Measurements from ENCODE around the gene HSP90AA1.

The HSP90AA1 gene

DNA sequence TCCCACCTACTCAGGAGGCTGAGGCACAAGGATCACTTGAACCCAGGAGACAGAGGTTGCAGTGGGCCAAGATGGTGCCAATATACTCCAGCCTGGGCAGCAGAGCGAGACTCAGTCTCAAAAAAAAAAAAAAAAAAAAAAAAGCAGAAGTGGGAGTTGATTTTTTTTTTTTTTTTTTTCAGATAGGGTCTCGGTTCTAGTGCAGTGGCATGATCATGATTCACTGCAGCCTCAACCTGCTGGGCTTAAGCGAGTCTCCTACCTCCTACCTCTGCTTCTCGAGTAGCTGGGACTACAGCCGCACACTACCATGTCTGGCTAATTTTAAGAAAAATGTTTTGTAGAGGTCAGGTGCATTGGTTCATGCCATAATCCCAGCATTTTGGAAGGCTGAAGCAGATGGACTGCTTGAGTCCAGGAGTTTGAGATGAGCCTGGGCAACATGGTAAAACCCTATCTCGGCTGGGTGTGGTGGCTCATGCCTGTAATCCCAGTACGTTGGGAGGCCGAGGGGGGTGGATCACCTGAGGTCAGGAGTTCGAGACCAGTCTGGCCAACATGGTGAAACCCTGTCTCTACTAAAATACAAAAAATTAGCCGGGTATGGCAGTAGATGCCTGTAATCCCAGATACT, 16.3 kb upstream of the HSP90AA1 start:
- Mint-ChIP-seq H3K27ac (no peak overlapping the region), H3K9me3 (ENCODE audit: low read depth) (no peaks in the 10 kb centered on the region), H3K36me3 (no peaks in the 10 kb centered on the region), H3K4me3 (no peak overlapping the region), H3K27me3 (no peaks in the 10 kb centered on the region), H3K4me1 (ENCODE audit: low read depth) (no peaks in the 10 kb centered on the region)

DNA sequence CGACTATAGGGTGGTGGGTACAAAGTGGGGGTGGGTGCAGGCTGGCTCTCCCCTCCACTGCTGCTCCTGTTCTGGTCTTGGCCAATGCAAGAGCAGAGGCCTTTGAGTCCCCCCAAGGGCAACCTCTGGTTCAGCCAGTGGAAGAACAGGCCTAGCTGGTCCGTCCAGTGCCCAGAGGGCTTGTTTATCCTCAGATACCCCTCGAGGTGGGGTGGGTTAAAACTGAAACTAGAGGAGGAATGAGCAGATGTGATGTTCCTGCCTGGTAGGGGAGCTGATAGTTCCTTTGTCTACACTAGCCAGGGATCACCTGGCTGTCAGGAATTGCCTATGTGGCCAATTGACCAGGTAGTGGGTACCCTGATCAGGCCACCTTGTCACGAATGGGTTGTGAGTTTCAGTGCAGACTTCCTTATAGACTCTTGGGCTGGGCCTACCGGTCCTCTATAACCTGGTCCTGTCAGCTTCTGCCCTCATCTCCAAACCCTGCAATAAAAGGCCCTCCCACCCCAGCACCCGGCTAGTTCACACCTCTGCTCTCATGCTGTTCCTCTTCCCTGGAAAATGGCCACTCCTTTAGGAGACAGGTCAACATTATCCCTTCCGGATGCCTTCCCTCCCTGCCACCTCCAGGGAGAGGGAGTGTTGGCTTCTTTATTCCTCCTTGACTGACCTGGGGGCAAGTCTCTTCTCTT, 10.7 kb upstream of the HSP90AA1 start:
- Mint-ChIP-seq H3K27ac (no peak overlapping the region), H3K27me3 (no peaks in the 10 kb centered on the region), H3K9me3 (ENCODE audit: low read depth) (no peaks in the 10 kb centered on the region), H3K36me3 (no peaks in the 10 kb centered on the region), H3K4me1 (ENCODE audit: low read depth) (peaks cover 7% of the 10 kb centered on the region), H3K4me3 (no peak overlapping the region)

- Mint-ChIP-seq H3K9me3 (ENCODE audit: low read depth) (no peaks in the 10 kb centered on the region), H3K27me3 (no peaks in the 10 kb centered on the region), H3K4me3 (no peak overlapping the region), H3K4me1 (ENCODE audit: low read depth) (peaks cover 7% of the 10 kb centered on the region), H3K27ac (no peak overlapping the region), H3K36me3 (no peaks in the 10 kb centered on the region)
Measured at GRCh38 chr14:102096569-102097188, 9.8 kb upstream of the HSP90AA1 start.

DNA sequence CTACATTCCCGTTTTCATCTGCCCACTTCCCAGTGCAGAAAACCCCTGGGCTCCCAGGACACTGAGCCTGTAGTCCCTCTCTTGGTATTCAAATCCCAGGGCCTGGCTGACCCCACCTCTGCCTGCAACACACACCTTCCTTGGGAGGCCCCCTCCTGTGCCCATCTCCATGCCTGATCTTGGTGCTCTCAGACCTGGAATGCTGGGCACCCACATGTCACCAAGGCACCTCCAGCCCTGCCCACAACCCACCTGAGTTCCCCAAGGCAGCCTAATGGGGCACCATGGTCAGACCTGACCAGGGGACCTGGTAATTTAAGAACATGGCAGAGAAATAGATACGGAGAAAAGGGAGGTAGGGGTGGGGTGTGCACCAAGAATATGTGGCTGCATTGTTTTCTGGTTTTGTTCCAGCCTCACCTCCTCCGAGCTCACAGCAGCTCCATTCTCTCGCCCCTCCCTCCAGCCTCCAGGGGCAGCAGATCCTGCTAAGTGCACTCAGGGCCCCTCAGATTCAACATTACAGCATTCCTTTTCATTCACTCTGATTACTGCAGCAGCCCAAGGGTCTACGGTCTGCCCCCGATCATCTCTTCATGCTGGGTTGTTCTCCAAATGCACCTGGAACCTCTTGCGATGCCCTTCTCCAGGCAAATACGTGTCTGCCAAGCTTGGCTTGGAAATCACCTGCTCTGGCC, 9.2 kb upstream of the HSP90AA1 start:
- H3K4me3 Mint-ChIP-seq: no peak overlapping the region
- H3K4me1 Mint-ChIP-seq (ENCODE audit: low read depth): peaks cover 7% of the 10 kb centered on the region
- no peaks in the 10 kb centered on the region for H3K27me3 Mint-ChIP-seq
- H3K36me3 Mint-ChIP-seq: no peaks in the 10 kb centered on the region
- H3K9me3 Mint-ChIP-seq (ENCODE audit: low read depth): no peaks in the 10 kb centered on the region
- H3K27ac Mint-ChIP-seq: no peak overlapping the region

DNA sequence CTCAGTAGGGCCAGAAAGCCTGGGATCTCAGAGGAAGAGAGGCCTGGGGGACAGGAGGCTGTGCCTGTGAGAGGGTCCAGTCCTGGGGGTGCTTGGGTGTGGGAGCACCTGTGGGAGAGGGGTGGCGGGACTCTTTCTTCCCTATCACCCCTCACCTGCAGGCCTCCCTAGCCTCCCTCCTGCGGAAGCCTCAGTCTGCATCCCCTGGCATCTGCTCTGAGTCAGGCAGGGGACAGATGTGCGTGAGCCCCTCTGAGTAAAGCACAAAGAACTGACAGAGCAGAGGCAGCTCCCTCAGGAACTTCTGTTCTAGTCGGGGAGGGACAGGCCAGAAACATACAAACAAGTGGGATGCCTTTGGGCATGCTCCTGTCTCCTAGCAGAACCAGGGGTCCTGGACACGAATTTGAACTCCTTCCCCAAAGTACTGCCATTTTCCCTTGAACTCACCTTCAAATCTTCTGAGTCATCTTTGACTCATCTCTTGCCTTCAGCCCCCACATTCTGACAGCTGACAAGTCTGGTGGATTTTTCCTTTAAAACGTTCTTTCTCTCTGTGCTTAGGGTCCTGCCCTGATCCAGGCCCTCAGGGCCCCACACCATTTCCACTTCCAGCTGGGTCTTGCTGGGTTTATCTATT, 8.5 kb upstream of the HSP90AA1 start:
- peaks cover 7% of the 10 kb centered on the region for H3K4me1 Mint-ChIP-seq (ENCODE audit: low read depth)
- no peak overlapping the region for H3K4me3 Mint-ChIP-seq
- H3K9me3 Mint-ChIP-seq (ENCODE audit: low read depth): no peaks in the 10 kb centered on the region
- H3K27ac Mint-ChIP-seq: no peak overlapping the region
- no peaks in the 10 kb centered on the region for H3K27me3 Mint-ChIP-seq
- H3K36me3 Mint-ChIP-seq: no peaks in the 10 kb centered on the region

- no peaks in the 10 kb centered on the region for H3K27me3 Mint-ChIP-seq
- H3K9me3 Mint-ChIP-seq (ENCODE audit: low read depth): no peaks in the 10 kb centered on the region
- no peak overlapping the region for H3K27ac Mint-ChIP-seq
- peaks cover 18% of the 10 kb centered on the region for H3K4me1 Mint-ChIP-seq (ENCODE audit: low read depth)
- no peak overlapping the region for H3K4me3 Mint-ChIP-seq
- H3K36me3 Mint-ChIP-seq: no peaks in the 10 kb centered on the region
Measured at GRCh38 chr14:102094101-102094500, 7.3 kb upstream of the HSP90AA1 start.

DNA sequence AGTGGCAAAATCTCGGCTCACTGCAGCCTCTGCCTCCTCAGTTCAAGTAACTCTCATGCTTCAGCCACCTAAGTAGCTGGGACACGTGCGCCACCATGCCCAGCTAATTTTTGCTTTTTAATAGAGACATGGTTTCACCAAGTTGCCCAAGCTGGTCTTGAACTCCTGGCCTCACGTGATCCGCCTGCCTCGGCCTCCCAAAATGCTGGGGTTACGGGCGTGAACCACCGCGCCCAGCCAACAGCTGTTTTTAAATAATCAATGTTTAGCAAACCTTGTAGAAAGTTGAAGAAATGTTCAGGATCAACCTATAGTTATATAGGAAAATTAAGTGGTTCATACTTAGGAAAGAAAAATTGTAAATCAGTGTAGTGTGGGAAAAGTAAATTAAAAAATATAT, 6.0 kb upstream of the HSP90AA1 start:
- Mint-ChIP-seq H3K36me3 (no peaks in the 10 kb centered on the region), H3K27me3 (no peaks in the 10 kb centered on the region), H3K9me3 (ENCODE audit: low read depth) (no peaks in the 10 kb centered on the region), H3K4me1 (ENCODE audit: low read depth) (peaks cover 27% of the 10 kb centered on the region), H3K27ac (no peak overlapping the region), H3K4me3 (no peak overlapping the region)

- Mint-ChIP-seq H3K9me3 (ENCODE audit: low read depth) (no peaks in the 10 kb centered on the region), H3K4me1 (ENCODE audit: low read depth) (peaks cover 20% of the 10 kb centered on the region), H3K4me3 (no peak overlapping the region), H3K27me3 (no peaks in the 10 kb centered on the region), H3K27ac (peak overlapping the region; percentile 99), H3K36me3 (peaks cover 6% of the 10 kb centered on the region)
Measured at GRCh38 chr14:102090713-102091112, 3.9 kb upstream of the HSP90AA1 start.

DNA sequence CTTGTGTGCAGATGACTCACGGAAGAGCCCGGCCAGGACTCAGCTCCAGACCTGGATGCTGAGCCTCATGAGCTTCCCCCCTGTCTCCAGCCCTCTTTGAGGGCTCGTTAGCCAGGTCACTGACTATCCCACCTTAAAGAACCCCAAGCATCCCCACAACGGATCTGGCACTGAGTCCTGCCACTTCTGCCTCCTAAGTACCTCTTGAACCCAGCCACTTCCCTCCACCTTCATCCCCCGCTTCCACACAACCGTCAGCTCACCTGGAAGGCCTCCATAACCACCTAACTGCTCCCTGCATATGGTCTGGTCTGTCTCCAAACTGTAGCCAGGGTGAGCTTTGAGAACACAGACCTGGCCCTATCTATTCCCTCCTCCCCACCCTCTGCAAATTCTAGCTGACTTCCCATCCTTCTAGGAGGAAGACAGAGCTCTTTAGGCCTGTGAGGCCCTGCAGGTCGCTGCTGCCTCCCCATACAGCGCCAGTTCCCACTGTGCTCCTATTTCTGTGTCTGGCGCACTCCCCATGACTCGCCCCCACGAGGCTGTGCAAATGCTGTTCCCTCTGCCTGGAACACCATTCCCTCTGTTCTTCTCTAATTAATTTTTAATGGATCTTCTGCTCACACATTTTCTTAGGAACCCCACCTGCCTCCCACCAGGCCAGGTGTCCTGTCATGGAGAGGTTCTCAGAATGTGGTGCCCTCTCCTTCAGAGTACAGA, 2.9 kb upstream of the HSP90AA1 start:
- Mint-ChIP-seq H3K27ac (peak overlapping the region; percentile 99), H3K4me3 (peak overlapping the region; percentile 94), H3K36me3 (peaks cover 15% of the 10 kb centered on the region), H3K4me1 (ENCODE audit: low read depth) (peaks cover 26% of the 10 kb centered on the region), H3K9me3 (ENCODE audit: low read depth) (no peaks in the 10 kb centered on the region), H3K27me3 (no peaks in the 10 kb centered on the region)

GRCh38 chr14:102088012-102088792, 1.4 kb upstream of the HSP90AA1 start:
- H3K9me3 Mint-ChIP-seq (ENCODE audit: low read depth): no peaks in the 10 kb centered on the region
- H3K27me3 Mint-ChIP-seq: no peaks in the 10 kb centered on the region
- peaks cover 41% of the 10 kb centered on the region for H3K4me1 Mint-ChIP-seq (ENCODE audit: low read depth)
- peaks cover 29% of the 10 kb centered on the region for H3K36me3 Mint-ChIP-seq
- peak overlapping the region; percentile 99 for H3K27ac Mint-ChIP-seq
- peak overlapping the region; percentile 94 for H3K4me3 Mint-ChIP-seq

- Mint-ChIP-seq H3K4me3 (peak overlapping the region; percentile 94), H3K9me3 (ENCODE audit: low read depth) (no peaks in the 10 kb centered on the region), H3K27ac (peak overlapping the region; percentile 99), H3K27me3 (no peaks in the 10 kb centered on the region), H3K4me1 (ENCODE audit: low read depth) (peaks cover 47% of the 10 kb centered on the region), H3K36me3 (peaks cover 33% of the 10 kb centered on the region)
Measured at GRCh38 chr14:102087762-102088011, 843 bp upstream of the HSP90AA1 start.

GRCh38 chr14:102086709-102086971, 204 bp downstream of the HSP90AA1 start:
- Mint-ChIP-seq H3K9me3 (ENCODE audit: low read depth) (no peaks in the 10 kb centered on the region), H3K27me3 (no peaks in the 10 kb centered on the region), H3K4me1 (ENCODE audit: low read depth) (peaks cover 55% of the 10 kb centered on the region), H3K27ac (peak overlapping the region; percentile 79), H3K4me3 (peak overlapping the region; percentile 81), H3K36me3 (peaks cover 40% of the 10 kb centered on the region)

GRCh38 chr14:102085948-102086708, 716 bp downstream of the HSP90AA1 start:
- peaks cover 60% of the 10 kb centered on the region for H3K4me1 Mint-ChIP-seq (ENCODE audit: low read depth)
- H3K36me3 Mint-ChIP-seq: peaks cover 40% of the 10 kb centered on the region
- peak overlapping the region; percentile 91 for H3K27ac Mint-ChIP-seq
- H3K4me3 Mint-ChIP-seq: peak overlapping the region; percentile 94
- H3K9me3 Mint-ChIP-seq (ENCODE audit: low read depth): no peaks in the 10 kb centered on the region
- no peaks in the 10 kb centered on the region for H3K27me3 Mint-ChIP-seq
